ENCODE measurements around the gene ACTA1.
"Not testable (repeated sequence)": the region's sequence is repeated elsewhere in the genome, so short reads cannot be mapped to it uniquely, and the experiment has no call there.

ACTA1 gene

DNA sequence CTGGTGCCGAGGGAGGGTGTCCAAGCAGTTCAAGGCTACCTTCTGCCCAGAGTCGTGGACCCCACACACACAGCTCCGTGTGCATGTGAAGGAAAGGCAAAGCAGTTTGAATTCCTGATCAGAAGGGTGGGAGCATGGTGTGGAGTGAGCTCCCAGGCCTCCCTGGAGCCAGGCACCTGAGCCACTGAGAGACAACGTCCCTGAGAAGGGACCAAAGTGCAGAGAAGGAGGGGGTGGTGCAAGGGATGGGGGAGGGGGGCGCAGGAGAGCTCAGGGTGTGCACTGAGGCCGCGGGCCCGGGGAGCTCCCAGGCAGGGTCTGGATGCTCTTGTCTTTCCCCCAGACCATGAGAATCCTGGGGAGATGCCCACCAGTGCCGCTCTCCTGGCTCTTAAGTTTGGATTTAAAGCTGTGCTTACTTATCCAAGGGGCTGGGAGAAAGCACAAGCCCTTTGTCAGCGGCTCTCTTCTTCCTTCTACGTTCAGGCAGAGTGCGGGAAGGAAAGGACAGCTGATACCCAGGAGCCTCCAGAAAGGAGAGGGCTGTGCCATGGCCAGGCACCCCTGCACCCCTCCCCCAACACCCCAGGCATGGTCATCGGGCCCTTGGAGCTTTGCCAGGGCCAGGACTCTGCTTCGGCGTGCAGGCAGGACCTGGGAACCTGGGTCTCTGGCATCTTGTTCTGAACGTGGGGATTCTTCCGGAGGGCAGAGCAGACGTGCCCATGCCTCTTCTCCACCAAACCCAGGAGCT, 24.1 kb downstream of the ACTA1 start:
- no peak for DNase-seq (ENCODE audit: low read depth)

DNA sequence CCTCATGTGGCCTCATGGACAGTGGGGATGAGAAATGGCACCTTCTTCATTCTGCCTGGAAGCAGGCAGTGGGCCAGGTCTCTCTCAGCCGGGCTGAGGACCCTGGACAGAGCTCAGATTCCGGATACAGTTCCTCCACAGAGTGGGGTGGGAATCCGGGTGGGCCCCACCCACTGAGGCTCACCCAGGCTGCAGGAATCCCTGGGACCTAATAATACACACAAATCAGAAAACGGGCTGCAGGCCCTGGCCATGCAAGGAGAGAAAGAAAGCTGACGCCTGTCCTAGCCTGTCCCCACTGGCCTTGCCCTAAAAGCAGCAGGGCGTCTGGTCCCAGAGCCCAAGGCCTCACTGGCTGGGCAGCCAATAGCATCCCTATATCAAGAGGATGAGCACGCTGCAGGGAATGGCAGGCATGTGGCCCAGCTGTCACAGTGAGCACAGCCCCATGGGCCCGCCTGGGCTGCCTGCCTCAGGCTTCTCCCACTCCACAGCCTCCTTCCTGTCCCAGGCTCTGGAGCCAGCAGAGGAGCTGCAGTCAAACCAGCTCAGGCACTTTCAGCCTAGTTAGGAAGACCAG, 25.3 kb downstream of the ACTA1 start:
- no peak for DNase-seq (ENCODE audit: low read depth)

DNA sequence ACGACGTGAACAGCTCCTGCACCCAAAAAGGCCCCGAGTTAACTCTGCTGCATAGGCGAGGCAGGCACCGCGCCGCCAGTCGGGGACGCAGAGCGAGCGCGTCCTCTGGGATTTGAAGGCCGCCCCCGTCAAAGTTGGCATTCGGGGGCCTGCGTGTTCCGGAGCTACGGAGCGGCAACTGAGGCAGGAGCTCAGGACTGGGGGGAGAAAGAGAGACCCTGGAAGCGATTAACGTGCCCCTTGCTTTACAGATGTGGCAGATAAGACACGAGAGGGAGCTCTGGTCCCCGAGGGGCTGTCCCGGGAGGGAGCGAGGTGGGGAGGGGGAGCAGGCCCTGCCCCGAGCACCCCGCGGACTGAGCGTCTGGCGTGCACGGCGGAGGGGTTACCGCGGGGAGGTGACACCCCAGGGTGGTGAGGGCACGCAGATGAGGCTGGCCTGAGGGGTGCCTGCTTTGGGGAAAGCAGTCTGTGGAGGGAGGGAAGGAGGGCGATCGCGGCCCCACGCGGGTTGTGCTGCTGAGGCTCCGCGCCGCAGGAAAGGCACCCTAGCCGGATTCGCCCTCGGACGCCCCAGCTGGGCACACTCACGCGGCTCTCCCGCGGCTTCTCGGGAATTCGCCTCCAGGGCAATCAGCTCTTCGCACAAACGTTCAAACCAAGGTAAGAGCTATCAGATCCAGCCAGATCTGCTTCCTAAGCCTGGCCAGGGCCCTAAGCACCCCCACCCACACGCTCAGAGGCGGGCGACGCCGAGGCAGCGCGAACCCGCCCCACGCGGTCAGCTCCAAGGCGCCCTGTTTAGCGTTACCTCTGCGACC, 26.5 kb downstream of the ACTA1 start:
- DNase-seq (ENCODE audit: low read depth), result no peak

DNA sequence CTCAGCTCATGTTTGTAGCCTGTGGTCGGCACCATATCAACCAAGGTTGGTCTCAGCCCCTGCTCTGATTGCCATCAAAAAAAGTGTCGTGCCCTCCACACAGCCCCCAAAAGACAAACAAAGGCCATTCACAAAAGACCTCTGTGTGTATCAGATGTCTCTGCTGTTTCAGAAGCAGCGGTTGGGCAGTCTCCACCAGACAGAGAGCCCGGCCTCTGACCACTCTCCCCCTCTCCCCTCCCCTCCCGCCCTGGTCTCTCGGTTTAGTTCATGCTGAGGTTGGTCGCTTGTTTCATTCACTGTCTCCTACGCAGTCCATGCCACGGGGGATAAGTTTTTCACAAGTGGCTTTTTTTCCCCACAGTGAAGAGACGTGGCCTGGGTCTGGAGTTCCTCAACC, 27.1 kb downstream of the ACTA1 start:
- DNase-seq (ENCODE audit: low read depth), result no peak

DNA sequence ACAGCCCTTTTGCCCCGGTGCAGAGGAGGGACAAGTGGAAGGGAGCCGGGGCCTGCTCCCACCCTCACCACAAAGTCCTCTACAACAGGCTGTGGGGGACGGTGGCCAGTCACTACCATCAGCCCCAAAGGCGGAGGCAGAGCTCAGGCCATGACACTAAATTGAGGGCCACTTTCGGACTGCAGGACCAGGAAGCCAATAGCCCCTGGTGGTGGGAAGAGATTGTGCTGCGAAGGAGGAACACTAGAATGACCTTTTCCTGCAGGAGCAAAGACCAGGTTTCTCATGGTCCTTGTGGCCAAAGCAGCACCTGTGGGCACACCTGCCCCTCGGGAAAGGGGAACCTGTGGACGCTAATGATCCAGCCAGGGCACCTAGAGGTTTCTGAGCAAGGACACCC, 30.3 kb downstream of the ACTA1 start:
- no peak for DNase-seq (ENCODE audit: low read depth)

DNA sequence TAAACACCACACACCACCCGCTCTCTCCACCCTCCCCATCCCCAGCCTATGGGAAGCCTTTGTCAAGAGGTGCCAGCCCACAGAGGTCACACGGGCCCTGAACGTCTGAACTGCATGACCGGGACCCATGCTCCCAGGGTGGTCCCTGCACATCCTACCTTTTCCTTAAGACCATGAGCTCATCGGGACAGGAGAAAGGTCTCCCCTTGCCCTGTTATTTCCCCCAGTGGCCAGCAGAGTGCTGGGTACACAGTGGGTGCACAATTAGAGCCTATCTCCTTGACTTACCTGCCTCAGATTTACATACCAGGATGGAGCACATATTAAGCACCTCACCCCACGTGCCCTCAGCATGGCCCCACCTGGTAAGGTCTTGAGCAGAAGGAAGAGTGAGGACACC, 30.9 kb downstream of the ACTA1 start:
- no peak for DNase-seq (ENCODE audit: low read depth)

DNA sequence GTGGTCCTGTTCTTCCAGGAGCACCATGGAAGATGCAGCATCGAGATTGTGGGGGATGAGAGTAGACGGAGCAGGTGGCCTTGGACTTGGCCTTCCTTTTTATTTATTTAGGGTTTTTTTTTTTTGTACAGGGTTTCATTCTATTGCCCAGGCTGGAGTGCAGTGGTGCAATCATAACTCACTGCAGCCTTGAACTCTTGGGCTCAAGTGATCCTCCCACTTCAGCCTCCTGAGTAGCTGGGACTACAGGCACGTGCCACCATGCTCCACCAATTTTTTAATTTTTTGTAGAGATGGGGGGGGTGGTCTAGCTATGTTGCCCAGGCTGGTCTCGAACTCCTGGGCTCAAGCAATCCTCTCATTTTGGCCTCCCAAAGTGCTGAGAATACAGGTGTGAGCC, 31.6 kb downstream of the ACTA1 start:
- not testable (repeated sequence) for DNase-seq (ENCODE audit: low read depth)

DNA sequence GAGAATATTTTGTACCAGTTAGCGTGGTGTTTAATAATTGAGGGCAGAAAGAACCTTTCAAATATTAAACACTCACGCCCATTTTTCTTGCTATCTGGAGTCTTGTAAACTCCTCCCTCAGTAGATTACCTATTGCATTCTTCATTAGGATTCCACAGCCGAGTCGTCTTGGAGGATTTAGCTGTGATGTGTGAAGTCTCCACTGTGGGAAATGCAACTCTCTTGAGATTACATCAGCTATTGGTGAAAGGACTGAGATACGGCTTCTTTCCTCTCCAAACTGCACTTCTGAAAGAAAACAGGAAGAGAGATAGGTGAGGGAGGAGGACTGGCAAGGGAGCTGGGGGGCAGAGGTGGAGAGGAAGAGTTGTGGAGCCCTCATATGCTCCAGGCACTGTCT, 36.1 kb downstream of the ACTA1 start:
- DNase-seq (ENCODE audit: low read depth), result no peak

DNA sequence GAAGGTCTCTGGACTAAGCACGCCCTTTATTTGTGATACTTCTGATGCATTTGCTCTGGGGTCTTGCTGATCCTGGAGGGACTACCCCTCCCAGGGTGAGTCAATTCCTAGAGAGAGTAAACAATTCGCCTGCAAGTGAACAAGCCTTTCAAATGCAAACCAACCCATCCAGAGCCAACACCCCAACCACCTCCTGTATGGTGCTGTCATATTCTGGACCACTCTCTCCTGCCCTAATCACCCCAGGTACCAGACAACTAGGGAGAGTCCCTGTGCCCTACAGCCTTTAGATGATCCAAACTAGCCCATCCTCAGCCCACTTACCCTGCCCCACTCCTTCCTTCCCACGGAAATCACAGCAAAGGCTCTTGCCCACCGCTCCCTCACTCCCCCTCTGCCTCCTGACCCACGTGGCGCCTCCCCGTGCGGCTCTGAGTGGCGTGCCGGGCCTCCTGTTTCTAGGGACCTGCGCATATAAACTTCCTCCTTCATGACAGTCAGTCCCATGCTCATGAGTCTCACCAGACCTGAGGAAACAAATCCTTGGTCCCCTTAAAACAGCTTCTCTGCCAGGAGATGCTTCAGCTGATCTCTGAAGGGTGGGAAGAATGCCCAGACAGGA, 37.2 kb downstream of the ACTA1 start:
- no peak for DNase-seq (ENCODE audit: low read depth)

DNA sequence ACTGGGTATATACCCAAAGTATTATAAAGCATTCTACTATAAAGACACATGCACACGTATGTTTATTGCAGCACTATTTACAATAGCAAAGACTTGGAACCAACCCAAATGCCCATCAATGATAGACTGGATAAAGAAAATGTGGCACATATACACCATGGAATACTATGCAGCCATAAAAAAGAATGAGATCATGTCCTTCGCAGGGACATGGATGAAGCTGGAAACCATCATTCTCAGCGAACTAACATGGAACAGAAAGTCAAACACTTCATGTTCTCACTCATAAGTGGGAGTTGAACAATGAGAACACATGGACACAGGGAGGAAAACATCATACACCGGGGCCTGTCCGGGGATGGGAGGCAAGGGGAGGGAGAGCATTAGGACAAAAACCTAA, 39.4 kb downstream of the ACTA1 start:
- not testable (repeated sequence) for DNase-seq (ENCODE audit: low read depth)

DNA sequence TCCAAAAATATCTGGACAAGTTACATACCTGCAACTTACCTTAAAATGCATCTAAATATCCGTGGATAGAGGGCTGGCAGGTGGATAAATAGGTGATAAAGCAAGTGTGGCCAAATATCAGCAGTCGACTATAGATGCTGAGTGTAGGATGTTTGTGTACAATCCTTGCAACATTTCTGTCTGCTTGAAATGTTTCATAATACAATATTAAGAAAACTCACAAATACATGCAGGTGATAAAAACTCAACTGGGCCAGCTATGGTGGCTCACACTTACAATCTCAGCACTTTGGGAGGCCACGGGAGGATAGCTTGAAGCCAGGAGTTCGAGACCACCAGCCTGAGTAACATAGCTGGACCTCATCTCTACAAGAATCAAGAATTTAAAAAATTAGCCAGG, 41.0 kb downstream of the ACTA1 start:
- DNase-seq (ENCODE audit: low read depth), result no peak

DNA sequence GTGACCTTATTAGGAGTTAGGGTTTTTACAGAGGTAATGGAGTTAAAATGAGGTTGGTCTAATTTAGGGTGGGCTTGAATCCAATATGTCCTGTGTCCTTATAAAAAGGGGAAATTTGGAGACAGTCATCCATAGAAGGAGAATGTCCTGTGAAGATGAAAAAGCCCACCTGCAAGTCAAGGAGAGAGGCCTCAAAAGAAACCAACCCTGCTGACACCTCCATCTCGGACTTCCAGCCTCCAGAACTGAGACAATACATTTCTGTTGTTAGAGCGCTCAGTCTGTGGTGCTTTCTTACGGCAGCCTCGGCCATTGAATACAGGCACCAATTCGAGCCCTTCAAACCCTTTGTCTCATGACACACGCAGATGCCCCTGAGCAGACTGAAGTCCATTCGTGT, 43.8 kb downstream of the ACTA1 start:
- no peak for DNase-seq (ENCODE audit: low read depth)

DNA sequence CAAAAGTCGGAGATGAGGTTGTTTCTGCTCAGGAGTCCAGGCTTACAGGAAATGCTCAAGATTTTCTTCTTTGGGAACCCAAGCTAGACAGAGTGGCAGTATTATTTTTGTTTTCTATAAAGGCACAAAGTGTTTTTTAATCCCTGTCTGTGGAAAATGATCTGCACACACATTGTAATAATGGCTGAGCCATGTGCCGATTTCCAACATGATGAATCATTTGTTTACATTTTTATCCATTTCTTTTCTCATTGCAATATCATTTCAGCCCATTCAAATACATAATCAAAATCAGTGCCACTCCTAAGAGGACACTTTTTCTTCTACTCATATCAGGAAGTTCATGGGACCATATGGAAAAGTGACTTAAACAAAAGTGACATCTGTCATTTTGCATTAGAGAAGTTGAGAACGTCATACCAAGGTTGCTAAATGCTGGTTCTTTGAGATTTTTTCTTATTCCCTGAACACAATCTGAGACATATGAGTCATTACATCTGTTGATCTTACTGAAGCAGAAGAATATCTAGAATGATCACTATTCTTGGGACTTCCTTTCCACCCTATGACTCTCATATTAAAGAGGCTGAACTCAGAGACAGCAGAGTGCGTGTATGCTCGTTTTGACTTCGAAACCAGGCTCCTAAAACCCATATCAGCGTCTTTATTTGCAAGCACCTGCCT, 44.9 kb downstream of the ACTA1 start:
- peak; percentile 53 for DNase-seq (ENCODE audit: low read depth)

DNA sequence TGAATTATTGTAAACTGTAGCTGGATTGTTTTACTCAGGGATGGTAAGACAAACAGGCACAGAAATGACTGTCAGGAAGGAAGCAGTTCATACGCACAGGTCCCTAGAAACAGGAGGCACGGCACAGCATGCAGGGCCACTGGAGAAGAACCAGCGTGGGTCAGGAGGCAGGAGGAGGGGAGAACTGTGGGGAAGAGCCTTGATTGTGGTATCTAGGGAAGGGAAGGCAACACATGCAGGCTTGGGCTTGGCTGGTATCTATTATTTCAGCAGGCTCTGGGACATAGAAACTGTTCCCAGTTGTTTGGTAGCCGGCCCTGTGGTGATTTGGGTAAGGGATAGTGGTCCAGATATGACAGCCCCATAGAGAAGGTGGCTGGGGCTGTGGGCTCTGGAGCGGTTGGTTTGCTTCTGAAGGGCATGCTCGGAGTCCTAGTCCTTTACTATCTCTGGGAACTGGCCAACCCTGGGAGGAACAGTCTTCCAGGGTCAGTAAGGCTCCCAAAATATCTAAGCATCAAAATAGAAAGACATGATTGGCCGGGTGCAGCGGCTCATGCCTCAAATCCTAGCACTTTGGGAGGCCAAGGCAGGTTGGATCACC, 47.9 kb downstream of the ACTA1 start:
- no peak for DNase-seq (ENCODE audit: low read depth)

DNA sequence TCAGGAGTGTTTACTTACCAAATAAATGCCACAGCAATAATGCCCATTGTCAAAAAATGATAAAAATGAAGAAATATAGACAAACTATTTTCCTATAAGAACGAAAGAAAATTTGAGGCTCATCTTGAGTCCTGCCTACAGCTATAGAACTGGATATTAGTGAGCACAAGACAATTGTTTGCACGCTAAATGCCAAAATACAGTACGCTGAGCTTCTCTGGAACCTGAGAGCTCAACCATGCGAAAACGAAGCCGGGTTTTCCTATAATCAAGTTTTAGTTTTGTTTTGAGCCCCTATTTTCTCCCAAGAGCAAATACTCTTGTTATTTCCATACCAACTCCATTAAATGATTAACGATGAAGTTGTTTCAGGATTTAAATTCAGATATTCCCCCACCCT, 49.1 kb downstream of the ACTA1 start:
- no peak for DNase-seq (ENCODE audit: low read depth)

DNA sequence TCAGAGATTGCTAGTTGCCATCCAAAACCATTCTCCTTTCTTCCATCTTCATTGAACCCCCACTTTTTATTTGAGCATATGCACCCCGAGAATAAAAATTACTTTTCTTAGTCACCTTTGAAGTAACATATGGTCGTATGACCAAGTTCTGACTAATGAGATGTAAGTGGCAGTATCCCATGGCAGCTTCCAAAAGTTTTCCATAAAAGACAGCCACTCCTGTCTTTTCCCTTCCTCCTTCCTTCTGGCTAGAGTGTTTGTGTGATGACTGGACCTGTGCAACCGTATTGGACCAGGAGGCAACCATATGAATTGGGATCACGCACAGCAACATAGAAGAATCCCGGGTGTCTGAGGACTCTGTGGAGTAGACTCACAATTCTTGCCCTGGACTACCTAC, 49.9 kb downstream of the ACTA1 start:
- no peak for DNase-seq (ENCODE audit: low read depth)

DNA sequence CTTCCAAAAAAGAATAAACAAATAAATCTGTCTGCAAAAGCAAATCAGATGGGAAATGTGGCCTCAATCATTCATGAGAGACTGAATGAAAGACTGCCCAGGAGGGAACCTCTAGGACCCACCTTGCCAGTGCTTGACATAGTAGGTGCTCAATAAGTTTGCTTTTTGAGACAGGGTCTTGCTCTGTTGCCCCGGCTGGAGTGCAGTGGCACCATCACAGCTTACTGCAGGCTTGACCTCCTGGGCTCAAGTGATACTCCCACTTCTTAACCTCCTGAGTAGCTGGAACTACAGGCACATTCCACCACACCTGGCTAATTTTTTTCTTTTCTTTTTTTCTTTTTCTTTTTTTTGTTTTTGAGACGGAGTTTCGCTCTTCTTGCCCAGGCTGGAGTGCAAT, 50.7 kb downstream of the ACTA1 start:
- no peak for DNase-seq (ENCODE audit: low read depth)

Measured in non-pigmented ciliary epithelial cell (primary cell).